HG02885 (cell line): Measurements from ENCODE around the gene XCR1.
"Not testable (repeated sequence)": the region's sequence is repeated elsewhere in the genome, so short reads cannot be mapped to it uniquely, and the experiment has no call there.

Source experiments
- ATAC-seq: cut with Tn5 transposase; IDR thresholded peaks from one replicate; pipeline ENCODE4 v1.9.1; 2021; ENCODE audit warnings: mild to moderate bottlenecking; ENCODE audit not compliant: unreplicated experiment, poor library complexity

Gene XCR1

GRCh38 chr3:46046231-46046630, 18.9 kb upstream of the XCR1 start:
- ATAC-seq: not testable (repeated sequence)

DNA sequence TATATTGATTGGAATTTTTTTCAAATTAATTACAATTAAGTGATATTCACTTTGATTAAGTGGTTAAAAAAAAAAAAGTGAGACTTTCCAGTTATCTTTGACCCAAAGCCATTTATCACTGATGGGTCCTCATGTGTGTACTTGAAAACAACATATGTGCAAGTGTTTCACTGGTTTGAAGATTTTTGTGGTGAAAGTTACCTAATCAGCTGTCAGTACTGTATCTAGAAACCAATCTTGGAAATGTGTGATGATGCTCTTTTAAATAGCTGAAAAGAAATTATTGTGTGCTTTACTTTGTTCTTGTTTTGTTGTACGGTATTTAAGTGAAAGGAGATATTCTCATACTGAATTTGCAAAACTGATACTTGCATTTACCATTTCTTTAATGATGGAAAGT, 11.6 kb upstream of the XCR1 start:
- no peak for ATAC-seq

GRCh38 chr3:46038071-46038470, 10.8 kb upstream of the XCR1 start:
- not testable (repeated sequence) for ATAC-seq

GRCh38 chr3:46036191-46036590, 8.9 kb upstream of the XCR1 start:
- ATAC-seq: no peak

DNA sequence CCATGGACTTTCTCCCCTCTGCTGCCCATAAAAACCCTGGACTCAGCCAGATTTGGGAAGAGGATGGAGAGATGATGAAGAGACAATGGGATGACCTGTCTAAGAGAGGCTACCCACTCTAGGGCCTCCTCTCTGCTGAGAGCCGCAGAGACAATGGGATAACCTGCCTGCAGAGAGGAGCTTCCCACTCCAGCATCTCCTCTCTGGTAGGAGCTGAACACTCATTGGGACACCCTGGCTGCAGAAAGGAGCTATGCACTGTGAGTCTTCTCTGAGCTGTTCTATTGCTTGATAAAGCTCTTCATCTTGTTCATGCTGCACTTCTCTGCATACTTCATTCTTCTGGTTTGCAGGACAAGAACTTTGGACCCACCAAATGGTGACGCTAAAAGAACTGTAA, 4.5 kb upstream of the XCR1 start:
- ATAC-seq: no peak

- ATAC-seq: no peak
Observed at GRCh38 chr3:46031269-46031668, 4.0 kb upstream of the XCR1 start.

GRCh38 chr3:46030626-46031025, 3.3 kb upstream of the XCR1 start:
- no peak for ATAC-seq

DNA sequence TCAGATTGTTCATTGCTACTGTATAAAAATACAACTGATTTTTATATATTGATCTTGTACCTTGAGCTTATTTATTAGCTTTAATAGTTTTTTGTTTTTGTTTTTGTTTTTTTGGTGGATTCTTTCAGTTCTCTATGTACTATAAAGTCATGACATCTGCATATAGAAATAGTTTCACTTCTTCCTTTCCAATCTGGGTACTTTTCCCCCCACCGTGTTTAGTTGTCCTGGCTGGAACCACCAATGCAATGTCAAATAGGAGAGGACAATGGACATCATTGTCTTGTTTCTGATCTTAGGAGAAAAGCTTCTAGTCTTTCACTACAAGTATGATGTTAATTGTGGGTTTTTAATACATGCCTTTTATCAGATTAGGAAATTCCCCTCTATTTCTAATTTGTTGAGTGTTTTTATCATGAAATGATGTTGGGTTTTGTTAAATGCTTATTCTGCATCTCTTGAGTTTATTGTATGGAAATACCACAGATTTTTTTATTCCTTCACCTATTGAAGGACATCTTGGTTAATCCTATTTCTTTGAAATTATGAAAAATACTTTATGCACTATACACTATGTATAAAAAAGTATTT, 2.8 kb upstream of the XCR1 start:
- no peak for ATAC-seq

- no peak for ATAC-seq
Observed at GRCh38 chr3:46027736-46028397, 584 bp upstream of the XCR1 start.

DNA sequence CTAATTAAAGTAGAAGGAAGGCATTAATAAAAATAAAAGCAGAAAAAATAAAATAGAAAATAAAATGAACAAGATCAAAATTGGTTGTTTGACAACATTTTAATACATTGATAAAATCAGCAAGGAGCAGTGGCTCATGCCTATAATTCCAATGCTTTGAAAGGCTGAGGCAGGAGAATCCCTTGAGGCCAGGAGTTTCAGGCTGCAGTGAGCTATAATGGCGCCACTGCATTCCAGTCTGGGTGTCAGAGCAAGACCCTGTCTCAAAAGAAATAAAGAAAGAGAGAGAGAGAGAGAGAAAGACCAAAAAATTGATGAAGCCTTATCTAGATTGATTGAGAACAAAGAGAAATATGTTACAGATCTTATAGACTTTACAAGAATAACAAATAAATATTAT, 2.1 kb downstream of the XCR1 start:
- no peak for ATAC-seq

DNA sequence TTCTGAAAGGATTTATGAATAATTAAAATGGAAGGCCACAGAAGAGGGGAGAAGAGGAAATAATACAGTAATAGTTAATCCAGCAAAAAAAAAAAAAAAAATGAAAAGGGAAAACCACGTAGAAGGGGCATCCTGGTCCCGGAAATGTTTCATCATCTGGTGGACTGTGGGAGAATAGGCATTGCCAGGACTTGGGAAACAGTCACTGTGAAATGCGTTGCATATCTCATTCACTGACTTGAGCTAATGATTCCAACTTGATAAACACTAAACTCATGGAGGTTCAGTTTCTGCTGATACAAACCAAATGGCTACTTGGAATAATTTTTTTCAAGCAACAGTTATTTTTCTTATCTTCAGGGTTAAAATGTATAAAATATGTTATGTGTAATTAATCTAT, 3.2 kb downstream of the XCR1 start:
- no peak for ATAC-seq

GRCh38 chr3:46022909-46023785, 4.1 kb downstream of the XCR1 start:
- no peak for ATAC-seq

DNA sequence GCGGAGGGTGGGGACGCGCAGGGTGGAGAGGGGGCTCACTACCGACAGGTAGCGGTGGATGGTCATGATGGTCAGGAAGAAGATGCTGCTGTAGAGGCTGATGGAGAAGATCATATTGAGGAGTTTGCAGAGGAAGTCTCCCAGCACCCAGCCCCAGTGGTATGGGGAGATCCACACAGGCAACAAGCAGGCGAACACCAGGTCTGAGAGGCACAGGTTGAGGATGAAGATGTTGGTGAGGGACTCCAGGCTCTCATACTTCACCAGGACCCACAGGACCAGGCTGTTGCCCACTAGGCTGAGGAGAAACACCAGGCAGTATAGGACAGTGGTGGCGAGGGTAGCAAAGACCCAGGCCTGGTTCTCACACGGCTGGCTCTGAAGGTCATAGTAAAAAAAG, 5.8 kb downstream of the XCR1 start:
- ATAC-seq: no peak

- no peak for ATAC-seq
Observed at GRCh38 chr3:46020766-46021510, 6.3 kb downstream of the XCR1 start.

DNA sequence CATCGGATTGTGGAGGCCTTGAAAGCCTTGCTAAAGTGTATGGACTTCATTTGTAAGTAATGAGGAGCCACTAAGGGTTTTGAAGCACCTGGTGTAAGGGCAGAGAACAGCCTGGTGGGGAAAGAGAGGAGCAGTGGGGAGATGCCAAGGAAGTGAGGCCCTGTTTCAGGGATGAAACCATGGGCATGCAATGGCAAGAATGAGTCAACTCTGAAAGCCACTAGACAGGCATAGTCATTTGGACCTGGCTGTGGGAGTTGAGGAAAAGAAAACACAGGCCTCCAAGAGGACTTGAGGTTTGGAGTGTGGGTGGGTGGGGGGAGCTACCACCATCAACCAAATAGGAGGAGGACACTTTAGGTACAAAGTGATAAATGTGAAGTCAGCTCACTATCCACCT, 7.6 kb downstream of the XCR1 start:
- no peak for ATAC-seq

DNA sequence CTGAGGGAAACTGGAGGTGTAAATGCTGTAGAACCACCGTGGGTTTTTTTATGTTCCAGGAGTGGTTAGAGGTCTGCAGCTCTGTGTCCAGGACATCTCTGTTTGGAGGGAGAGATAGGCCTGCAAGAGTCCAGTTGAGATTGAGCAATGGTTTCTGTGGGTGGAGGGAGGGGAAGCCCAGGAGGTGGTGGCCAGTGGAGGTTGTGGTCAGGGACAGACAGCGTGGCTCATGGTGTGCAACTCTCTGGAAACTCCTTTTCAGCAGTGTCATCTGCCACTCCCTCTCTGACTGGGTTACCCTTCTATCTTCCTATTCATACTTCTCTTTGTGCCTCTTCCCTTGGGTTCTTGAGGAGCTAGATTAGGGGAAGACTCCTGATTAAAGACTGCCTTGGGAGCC, 9.6 kb downstream of the XCR1 start:
- ATAC-seq: peak; percentile 60

- no peak for ATAC-seq
Observed at GRCh38 chr3:46013316-46014094, 13.8 kb downstream of the XCR1 start.

- no peak for ATAC-seq
Observed at GRCh38 chr3:46012246-46012645, 15.0 kb downstream of the XCR1 start.

GRCh38 chr3:46010519-46011113, 16.7 kb downstream of the XCR1 start:
- ATAC-seq: no peak

DNA sequence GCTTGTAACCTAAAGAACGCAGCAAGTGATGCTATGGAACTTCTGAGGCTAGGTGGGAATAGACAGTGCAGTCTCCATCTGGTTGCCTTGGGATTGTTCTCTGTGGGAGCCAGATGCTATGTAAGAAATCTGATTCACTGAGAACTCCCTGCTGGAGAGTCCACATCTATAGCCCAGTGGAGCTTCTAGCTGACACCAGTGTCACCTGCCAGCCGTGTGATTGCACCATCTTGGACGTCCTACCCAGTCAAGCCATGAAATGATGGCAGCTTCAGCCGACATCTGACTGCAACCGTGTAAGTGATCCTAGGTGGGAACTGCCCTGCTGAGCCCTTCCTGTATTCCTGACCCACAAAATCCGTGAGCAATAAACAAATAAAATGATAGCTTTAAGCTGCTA, 19.2 kb downstream of the XCR1 start:
- no peak for ATAC-seq
